HG03060 (cell line): ENCODE data around the gene KREMEN1.

Source experiments
- ATAC-seq: cut with Tn5 transposase; IDR thresholded peaks from one replicate; pipeline ENCODE4 v1.9.1; 2021; ENCODE audit warnings: low read depth, moderate number of reproducible peaks; ENCODE audit not compliant: unreplicated experiment

Gene KREMEN1

GRCh38 chr22:29125443-29125778, 52.6 kb downstream of the KREMEN1 start:
- no peak for ATAC-seq

GRCh38 chr22:29125844-29126243, 53.0 kb downstream of the KREMEN1 start:
- ATAC-seq, result no peak

- ATAC-seq, result no peak
Observed at GRCh38 chr22:29126670-29127395, 54.0 kb downstream of the KREMEN1 start.

GRCh38 chr22:29128891-29129807, 56.3 kb downstream of the KREMEN1 start:
- no peak for ATAC-seq

GRCh38 chr22:29129808-29130140, 56.9 kb downstream of the KREMEN1 start:
- no peak for ATAC-seq

- no peak for ATAC-seq
Observed at GRCh38 chr22:29130476-29130875, 57.6 kb downstream of the KREMEN1 start.

GRCh38 chr22:29133603-29134133, 60.8 kb downstream of the KREMEN1 start:
- no peak for ATAC-seq

GRCh38 chr22:29134448-29134847, 61.6 kb downstream of the KREMEN1 start:
- ATAC-seq, result no peak

- no peak for ATAC-seq
Observed at GRCh38 chr22:29136782-29137700, 64.2 kb downstream of the KREMEN1 start.

GRCh38 chr22:29138556-29139305, 65.9 kb downstream of the KREMEN1 start:
- no peak for ATAC-seq

- no peak for ATAC-seq
Observed at GRCh38 chr22:29139965-29140782, 67.3 kb downstream of the KREMEN1 start.

- ATAC-seq, result no peak
Observed at GRCh38 chr22:29141078-29141688, 68.3 kb downstream of the KREMEN1 start.

- ATAC-seq, result no peak
Observed at GRCh38 chr22:29142116-29142515, 69.3 kb downstream of the KREMEN1 start.

- ATAC-seq, result no peak
Observed at GRCh38 chr22:29143941-29144785, 71.3 kb downstream of the KREMEN1 start.

GRCh38 chr22:29144786-29145160, 71.9 kb downstream of the KREMEN1 start:
- no peak for ATAC-seq

GRCh38 chr22:29145321-29146072, 72.7 kb downstream of the KREMEN1 start:
- ATAC-seq, result no peak

GRCh38 chr22:29146091-29146560, 73.3 kb downstream of the KREMEN1 start:
- ATAC-seq, result no peak
